Upper lobe of right lung (tissue), 1 donor: Measurements from ENCODE around the gene DSCAM. TPM values are rescaled to one million over a fixed set of nuclear protein-coding genes. Genes with fewer than 3 reads are reported as not detected.

Source experiments
- ATAC-seq: fragments of 200-7000 bp; cut with Tn5 transposase; one replicate; pipeline ENCODE4 v1.9.1; 2020; ENCODE audit warnings: mild to moderate bottlenecking, moderate library complexity
- DNase-seq: peaks from one replicate; pipeline ENCODE4 v3.0.0-alpha.2; 2020
- H3K27ac ChIP-seq: fragments of 200-600 bp; one replicate; pipeline ENCODE4 v1.8.0; 2022
- H3K27me3 ChIP-seq: fragments of 200-600 bp; one replicate; pipeline ENCODE4 v1.8.0; 2022; ENCODE audit warnings: mild to moderate bottlenecking
- H3K36me3 ChIP-seq: fragments of 200-600 bp; one replicate; pipeline ENCODE4 v1.8.0; 2022
- H3K4me1 ChIP-seq: fragments of 200-600 bp; one replicate; pipeline ENCODE4 v1.8.0; 2022
- H3K4me3 ChIP-seq: fragments of 200-600 bp; one replicate; pipeline ENCODE4 v1.8.0; 2022; ENCODE audit warnings: mild to moderate bottlenecking
- H3K9me3 ChIP-seq: fragments of 200-600 bp; one replicate; pipeline ENCODE4 v1.8.0; 2022
- intact Hi-C: fragments of 100-400 bp; cut with DNase I; formaldehyde crosslinking; loops from one replicate; pipeline ENCODE4 v1.11.0; 2022
- total RNA-seq: library from RNA; stranded (reverse); fragmentation: NEBNext Ultra II Directional; extraction: Animal tissue kit (Norgen Biotek cat#: 25700); gene quantifications from one replicate; pipeline ENCODE4 v1.2.1, GENCODE V29; 2021
- TF ChIP-seq, protein P1 (sequence below): fragments of 200-600 bp; IDR thresholded peaks from one replicate; pipeline ENCODE4 v1.8.0; 2022; ENCODE audit warnings: antibody characterized with exemption
- donor health status: DM: no; HTN: yes; CAD: no; lungs with severe emphysema.

Gene DSCAM
- total RNA-seq, 1 donor from 2014 or later, result not detected

DNA sequence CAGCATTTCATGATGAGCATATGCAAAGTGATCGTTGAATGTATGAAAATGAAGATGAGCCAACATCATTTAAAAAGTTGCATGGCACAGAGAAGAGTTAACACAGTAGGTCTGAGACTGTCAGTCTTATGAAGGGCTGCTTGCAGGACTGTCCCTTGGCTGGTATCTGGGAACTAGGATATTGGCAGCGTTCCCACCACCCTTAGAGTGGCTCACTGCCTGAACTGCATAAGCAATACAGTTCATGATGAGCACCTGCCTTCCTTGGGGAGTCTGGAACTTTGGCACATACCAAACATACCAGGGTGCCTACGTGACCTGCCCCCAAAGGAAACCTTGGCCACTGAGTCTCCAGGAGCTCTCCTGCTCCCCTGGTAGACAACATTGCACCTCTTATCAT lies 161.8 kb downstream of the DSCAM start:
- intact Hi-C loops, result no loop called here
- DNase-seq, result no peak
- no peak overlapping the region for H3K4me3 ChIP-seq
- no peaks in the 10 kb centered on the region for H3K27me3 ChIP-seq
- H3K27ac ChIP-seq, result no peak overlapping the region
- TF ChIP-seq, protein P1, sequence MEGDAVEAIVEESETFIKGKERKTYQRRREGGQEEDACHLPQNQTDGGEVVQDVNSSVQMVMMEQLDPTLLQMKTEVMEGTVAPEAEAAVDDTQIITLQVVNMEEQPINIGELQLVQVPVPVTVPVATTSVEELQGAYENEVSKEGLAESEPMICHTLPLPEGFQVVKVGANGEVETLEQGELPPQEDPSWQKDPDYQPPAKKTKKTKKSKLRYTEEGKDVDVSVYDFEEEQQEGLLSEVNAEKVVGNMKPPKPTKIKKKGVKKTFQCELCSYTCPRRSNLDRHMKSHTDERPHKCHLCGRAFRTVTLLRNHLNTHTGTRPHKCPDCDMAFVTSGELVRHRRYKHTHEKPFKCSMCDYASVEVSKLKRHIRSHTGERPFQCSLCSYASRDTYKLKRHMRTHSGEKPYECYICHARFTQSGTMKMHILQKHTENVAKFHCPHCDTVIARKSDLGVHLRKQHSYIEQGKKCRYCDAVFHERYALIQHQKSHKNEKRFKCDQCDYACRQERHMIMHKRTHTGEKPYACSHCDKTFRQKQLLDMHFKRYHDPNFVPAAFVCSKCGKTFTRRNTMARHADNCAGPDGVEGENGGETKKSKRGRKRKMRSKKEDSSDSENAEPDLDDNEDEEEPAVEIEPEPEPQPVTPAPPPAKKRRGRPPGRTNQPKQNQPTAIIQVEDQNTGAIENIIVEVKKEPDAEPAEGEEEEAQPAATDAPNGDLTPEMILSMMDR, result no peak
- ATAC-seq, result peak; percentile 69
- no peaks in the 10 kb centered on the region for H3K9me3 ChIP-seq
- H3K4me1 ChIP-seq, result no peaks in the 10 kb centered on the region
- no peaks in the 10 kb centered on the region for H3K36me3 ChIP-seq

DNA sequence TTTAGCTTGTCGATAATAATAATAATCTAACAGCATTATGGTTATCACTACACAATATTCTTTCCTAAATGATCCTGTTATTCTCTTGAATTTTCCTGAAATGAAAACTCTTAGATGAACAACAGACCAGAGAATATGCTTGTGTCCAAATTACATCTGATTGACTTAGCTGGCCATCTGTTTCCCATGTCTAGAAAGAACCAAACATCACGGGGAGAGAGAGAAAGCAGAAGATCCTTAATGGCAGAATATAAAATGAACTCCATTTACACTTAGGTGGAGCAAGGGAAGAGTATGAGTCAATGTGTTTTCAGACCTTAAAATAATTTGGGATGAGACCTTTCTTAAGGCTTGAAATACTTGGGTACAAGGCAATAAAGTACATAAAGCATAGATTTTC lies 162.2 kb downstream of the DSCAM start:
- no peaks in the 10 kb centered on the region for H3K36me3 ChIP-seq
- TF ChIP-seq, protein P1, result no peak
- ATAC-seq, result no peak
- H3K27me3 ChIP-seq, result no peaks in the 10 kb centered on the region
- H3K4me3 ChIP-seq, result no peak overlapping the region
- intact Hi-C loops, result no loop called here
- DNase-seq, result no peak
- no peaks in the 10 kb centered on the region for H3K4me1 ChIP-seq
- no peaks in the 10 kb centered on the region for H3K9me3 ChIP-seq
- H3K27ac ChIP-seq, result no peak overlapping the region

DNA sequence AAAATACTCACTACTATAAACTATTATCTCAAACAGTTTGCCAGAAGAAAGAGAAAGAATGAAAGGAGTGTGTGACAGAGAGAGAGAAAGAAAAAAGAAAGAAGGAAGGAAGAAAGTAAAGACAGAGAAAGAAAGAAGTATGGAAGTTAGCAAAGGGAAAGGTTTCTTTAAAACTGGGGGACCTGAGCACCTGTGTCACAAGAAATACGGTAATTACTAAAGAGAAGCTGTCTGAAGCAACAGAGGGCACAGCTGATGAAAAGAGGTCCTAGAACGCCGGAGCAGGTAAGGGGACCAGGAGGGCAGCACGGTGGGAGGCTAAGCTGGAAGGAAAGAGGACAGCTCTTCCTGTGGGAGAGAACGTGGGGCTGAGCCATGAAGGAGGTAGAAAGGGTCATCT lies 163.6 kb downstream of the DSCAM start:
- Histone ChIP-seq H3K4me1 (no peaks in the 10 kb centered on the region), H3K36me3 (no peaks in the 10 kb centered on the region), H3K27me3 (no peaks in the 10 kb centered on the region), H3K27ac (no peak overlapping the region), H3K4me3 (no peak overlapping the region), H3K9me3 (no peaks in the 10 kb centered on the region)
- TF ChIP-seq, protein P1, result no peak
- no peak for DNase-seq
- intact Hi-C loops, result no loop called here
- no peak for ATAC-seq

DNA sequence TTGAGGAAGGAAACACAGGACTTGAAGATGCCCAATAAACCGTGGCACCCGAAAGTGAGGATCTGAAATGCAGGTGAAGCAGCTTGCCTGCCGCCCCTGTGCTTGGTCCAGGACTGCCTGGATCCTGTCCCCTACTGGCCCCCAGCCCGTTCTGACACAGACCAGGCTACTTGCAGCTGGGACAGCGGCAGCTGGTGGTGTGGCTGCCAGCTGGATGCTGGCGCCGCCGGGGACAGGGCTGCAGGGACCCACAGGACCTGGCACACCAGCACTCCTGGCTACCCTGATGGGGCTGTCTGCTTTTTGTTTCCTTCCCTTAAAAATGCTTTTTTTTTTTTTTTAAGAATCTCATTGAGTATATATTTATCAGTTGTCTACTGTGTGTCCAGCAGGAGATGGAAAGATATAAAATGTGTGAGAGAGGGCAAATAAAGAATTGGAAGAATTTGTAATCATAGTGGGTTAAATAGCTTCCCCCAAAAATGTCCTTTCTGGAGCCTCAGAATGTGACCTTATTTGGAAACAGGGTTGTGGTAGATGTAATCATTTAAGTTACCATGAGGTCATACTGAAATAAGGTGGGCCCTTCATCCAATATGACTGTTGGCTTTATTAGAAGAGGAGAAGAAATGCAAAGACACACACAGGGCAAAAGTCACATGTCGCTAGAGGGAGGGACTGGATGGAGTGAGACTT lies 165.6 kb downstream of the DSCAM start:
- Histone ChIP-seq H3K4me3 (no peak overlapping the region), H3K4me1 (no peaks in the 10 kb centered on the region), H3K27ac (no peak overlapping the region), H3K9me3 (no peaks in the 10 kb centered on the region), H3K27me3 (no peaks in the 10 kb centered on the region), H3K36me3 (no peaks in the 10 kb centered on the region)
- intact Hi-C loops, result no loop called here
- TF ChIP-seq, protein P1, result no peak
- DNase-seq (no peak), ATAC-seq (no peak)

DNA sequence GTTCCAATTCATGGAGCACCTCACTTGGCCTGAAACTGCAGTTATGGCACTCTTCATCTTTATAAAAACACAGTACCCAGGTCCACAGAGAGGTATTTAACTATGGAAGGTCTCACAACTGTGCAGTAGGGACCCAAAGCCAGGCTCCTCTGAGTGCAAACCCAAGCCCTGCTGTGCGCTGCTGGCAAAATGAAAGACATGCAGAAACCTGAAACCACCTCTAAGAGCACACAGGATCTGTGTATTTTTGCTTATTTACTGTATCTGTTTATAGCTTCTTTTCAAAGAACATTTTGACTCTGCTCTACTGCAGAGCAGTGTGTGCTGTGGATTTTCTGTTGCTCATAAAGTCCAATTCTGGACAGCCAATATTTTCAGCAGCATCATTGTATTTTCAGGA lies 166.6 kb downstream of the DSCAM start:
- TF ChIP-seq, protein P1, result no peak
- Histone ChIP-seq H3K9me3 (no peaks in the 10 kb centered on the region), H3K27me3 (no peaks in the 10 kb centered on the region), H3K36me3 (no peaks in the 10 kb centered on the region), H3K27ac (no peak overlapping the region), H3K4me3 (no peak overlapping the region), H3K4me1 (no peaks in the 10 kb centered on the region)
- ATAC-seq (no peak), DNase-seq (no peak)
- intact Hi-C loops, result no loop called here
